ENCODE measurements around the gene SORCS3.

SORCS3 gene

DNA sequence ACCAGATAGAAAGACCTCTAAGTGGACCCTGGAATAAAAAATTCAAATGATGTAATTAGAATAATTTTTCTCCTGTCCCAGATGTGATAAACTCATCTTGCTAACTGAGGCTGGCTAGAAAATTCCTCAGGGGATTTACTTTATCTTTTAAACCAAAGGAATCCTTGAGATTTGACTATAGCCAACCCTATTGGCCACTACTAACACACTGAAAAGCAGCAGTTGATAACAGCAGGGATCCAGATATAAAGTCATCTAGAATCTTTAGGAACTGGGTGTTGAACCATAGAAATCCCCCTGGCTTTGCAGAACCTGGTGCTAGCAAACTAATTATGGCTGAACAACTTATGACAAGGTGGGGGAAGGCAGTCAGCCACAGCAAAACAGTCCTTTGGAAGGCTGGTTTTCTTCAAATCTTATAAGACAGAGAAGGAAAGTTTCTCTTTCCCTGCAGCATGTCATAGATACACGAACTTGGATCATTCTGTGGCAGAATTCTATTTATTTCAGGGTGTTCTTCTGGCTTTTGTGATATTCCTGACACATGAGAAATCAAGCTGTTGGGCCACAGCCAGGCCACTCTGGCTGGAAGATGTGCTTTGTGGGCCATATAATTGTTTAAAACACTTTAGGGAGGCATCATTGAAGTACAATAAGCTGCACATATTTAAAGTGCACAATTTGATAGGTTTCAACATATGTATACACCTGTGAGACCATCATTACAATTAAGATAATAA, 643.6 kb downstream of the SORCS3 start:
- no peak for DNase-seq

DNA sequence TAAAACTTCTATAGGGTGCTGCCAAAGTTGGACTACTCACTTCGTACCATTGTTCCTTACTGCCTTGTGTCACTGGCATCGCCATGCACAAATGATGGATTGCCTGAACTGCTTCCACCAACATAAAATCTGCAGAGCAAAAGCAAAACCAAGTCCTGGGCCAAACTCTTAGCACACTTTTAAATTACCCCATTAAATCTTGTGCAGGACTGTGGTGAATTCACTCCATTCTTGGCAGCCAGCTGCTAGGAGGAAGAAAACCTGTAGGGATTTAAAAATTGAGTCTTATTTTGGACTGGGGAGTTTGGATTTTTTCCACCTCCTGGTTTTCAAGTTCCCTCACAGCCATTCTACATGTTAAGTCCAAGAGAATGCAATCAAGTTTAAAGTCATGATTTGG, 646.9 kb downstream of the SORCS3 start:
- no peak for DNase-seq

GRCh38 chr10:105288613-105289012, 647.5 kb downstream of the SORCS3 start:
- no peak for DNase-seq

- no peak for DNase-seq
Measured at GRCh38 chr10:105291571-105291970, 650.5 kb downstream of the SORCS3 start.

DNA sequence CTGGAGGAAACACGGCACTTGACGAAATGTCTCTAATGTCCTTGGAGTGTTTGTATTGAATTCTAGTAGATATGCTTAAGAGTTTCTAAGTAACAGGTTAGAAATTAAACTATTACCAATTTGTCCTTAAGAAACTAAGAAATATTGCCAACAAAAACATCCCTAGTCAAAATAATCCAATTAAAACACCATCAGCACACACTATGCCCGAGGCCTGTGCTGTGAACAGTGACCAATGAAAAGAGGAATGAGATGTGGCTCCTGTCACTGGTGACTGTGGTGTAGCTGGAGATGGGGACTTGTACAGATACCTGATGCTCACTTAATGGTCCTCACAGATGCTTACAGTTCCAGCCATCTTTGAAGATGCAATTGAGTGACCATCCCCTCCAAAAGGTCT, 651.1 kb downstream of the SORCS3 start:
- no peak for DNase-seq
